Stimulated activated CD4-positive, alpha-beta T cell treated with anti-CD3 and anti-CD28 coated beads, TNF-alpha, amount 100 ng/mL, for 48 hours (primary cell): ENCODE results near the gene GLRX.
"Not testable (repeated sequence)": the region's sequence is repeated elsewhere in the genome, so short reads cannot be mapped to it uniquely, and the experiment has no call there.

Experiments used
- DNase-seq, 3 donors: peaks; one replicate each; pipeline ENCODE4 v3.0.0-alpha.2; 2020; ENCODE audit warnings: low read depth in 3 of 3

GLRX gene

DNA sequence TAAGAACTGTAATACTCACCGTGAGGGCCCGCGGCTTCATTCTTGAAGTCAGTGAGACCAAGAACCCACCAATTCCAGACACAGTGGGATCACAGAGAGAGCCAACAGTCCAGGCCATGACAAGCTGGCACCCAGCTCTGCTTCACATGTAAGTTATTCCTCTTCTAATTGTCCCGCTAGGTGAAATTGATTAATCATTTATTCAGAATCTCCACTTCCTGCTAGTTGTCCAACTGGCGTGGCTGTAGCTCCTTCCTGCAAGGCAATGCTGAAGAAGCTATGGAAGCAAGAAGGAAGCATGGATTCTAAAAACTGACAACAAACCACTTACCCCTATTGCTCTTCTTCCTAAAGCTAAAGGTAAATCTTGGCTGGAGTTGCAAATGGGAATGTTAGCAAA lies 30.0 kb upstream of the GLRX start:
- no peak for DNase-seq

GRCh38 chr5:95851141-95851540 lies 28.6 kb upstream of the GLRX start:
- not testable (repeated sequence) for DNase-seq

- no peak for DNase-seq
These were observed 27.9 kb upstream of the GLRX start for GRCh38 chr5:95850391-95850894.

- DNase-seq = no peak
These were observed 26.2 kb upstream of the GLRX start for GRCh38 chr5:95848701-95849100.

- DNase-seq = no peak
These were observed 24.7 kb upstream of the GLRX start for GRCh38 chr5:95847261-95847592.

GRCh38 chr5:95846554-95847260 lies 24.2 kb upstream of the GLRX start:
- peak in 1 of 3 donors; percentile 48 for DNase-seq

DNA sequence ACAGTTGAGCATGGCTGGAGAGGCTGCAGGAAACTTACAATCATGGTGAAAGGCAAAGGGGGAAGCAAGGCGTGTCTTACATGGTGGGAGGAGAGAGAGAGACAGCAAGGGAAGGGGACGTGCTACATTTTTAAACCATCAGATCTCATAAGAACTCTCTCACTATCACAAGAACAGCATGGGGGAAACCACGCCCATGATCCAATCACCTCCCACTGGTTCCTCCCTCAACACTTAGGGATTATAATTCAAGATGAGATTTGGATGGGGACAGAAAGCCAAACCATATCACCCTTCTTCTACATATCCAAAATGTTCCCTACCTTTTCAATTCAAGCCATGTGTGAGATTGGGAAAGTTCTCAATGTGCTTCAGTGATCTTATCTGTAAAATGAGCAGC lies 22.9 kb upstream of the GLRX start:
- DNase-seq = no peak

GRCh38 chr5:95843733-95844223 lies 21.3 kb upstream of the GLRX start:
- DNase-seq = no peak

- peak in 2 of 3 donors; percentile 42 to 60 for DNase-seq
These were observed 20.5 kb upstream of the GLRX start for GRCh38 chr5:95842854-95843544.

DNA sequence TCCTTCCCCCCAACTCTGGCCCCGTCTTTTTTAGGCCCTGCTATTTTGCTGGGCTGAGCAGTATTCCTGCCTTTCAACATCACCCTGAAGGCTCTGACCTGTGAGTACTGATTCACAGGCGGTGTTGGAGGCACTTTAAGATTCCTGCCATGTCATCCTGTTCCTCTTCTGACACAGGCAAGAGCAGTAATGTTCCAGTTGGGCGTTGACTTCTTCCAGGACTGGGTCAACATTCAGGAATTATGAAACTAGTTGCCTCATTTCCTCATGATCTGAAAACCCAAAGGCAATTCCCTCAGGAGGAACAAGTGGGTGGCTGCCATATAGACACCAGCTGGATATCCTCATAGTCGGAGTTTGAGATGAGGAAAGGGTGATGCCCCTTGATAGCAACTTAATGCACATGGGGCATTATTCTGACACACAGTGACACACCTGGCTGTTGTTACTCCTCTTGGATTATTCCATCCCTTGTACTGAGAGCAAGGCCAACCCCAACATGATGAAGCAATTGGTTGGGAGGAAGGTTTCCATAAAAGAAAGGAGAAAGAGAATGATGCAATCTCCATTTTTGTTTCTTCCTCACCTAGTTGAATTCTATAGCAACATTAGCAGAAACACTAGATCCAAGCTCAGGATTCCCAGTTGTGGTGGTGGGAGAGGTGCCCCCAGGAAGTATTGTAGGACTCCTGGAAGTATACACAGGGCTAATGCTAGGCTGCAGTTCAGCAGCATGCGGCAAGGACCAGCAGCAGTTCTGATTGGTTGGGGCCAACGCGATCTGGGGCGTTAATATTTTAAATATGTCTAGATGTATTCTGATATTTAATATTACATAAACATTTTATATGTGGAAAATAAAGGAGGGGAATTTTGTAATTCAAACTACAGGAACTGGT lies 19.6 kb upstream of the GLRX start:
- no peak for DNase-seq

- DNase-seq = no peak
These were observed 18.6 kb upstream of the GLRX start for GRCh38 chr5:95840956-95841705.

- DNase-seq = no peak
These were observed 17.1 kb upstream of the GLRX start for GRCh38 chr5:95839658-95840057.

GRCh38 chr5:95838556-95838955 lies 16.0 kb upstream of the GLRX start:
- DNase-seq = no peak

DNA sequence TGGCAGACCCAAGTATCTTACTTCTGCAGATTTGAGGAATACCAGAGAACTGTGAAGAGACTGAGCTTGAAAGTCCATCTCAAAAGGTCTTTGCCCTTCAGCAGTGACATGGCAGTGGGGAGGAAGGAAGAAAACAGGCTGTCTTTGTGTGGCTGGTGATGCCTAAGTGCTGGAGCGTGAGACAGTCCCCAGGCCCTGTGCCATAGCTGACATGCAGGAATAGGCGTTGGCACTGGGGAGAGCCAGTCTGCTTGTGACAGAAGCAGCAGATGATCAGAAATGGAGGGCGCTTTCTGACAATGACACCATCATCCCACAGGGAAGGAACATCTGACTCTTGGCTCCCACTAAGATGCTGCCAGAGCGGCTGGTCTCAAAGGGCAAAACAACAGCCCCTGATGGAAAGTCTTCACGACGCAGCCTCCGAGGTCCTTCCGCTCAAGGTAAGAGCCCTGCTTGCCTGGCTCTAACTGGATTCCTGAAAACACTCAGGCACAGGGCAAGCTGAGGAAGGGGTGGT lies 15.5 kb upstream of the GLRX start:
- DNase-seq = no peak

DNA sequence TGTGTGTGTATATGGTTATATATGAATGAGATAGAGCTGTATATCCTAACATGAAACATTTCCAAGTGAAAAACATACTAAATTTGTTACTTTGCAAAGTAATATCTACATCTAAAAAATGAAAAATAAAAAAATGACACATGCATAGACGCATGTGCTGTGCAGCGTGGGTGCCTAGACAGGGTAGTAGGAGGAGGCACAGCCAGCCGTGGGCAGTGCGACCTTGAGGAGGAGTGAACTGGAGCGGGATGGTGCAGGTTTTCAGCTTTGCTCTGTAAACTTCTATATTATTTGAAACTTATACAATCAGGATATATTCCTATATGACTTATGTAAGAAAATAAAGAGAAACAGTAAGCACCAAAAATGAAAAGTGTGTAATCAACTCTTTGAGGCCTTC lies 15.0 kb upstream of the GLRX start:
- no peak for DNase-seq

DNA sequence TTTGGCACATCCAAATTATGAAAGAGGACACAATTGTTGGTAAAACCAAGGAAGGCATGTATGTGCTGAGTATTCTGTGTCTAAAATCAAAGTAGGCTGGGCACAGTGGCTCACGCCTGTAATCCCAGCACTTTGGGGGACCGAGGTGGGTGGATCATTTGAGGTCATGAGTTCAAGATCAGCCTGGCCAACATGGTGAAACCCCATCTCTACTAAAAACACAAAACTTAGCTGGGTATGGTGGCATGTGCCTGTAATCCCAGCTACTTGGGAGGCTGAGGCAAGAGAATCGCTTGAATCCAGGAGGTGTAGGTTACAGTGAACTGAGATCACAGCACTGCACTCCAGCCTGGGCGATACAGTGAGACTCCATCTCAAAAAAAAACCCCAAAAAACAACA lies 14.4 kb upstream of the GLRX start:
- not testable (repeated sequence) for DNase-seq

DNA sequence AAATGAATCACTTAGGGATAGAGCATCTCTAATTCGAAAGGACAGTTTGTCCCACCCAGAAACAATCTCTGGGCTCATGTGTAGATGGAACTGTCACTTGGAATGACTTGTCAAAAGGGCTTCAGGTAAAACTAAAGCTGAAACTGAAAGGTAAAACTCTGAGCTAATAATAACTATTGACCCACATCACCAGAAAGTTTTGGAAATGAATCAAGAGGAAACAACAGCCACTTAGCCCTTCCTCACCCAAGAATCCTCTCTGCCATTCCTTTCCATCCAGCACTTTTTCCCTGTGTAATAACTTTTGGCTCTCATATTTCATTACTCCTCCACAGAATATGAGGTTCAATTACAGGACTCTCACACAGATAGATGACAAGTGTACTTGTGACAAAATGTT lies 14.0 kb upstream of the GLRX start:
- DNase-seq = no peak

DNA sequence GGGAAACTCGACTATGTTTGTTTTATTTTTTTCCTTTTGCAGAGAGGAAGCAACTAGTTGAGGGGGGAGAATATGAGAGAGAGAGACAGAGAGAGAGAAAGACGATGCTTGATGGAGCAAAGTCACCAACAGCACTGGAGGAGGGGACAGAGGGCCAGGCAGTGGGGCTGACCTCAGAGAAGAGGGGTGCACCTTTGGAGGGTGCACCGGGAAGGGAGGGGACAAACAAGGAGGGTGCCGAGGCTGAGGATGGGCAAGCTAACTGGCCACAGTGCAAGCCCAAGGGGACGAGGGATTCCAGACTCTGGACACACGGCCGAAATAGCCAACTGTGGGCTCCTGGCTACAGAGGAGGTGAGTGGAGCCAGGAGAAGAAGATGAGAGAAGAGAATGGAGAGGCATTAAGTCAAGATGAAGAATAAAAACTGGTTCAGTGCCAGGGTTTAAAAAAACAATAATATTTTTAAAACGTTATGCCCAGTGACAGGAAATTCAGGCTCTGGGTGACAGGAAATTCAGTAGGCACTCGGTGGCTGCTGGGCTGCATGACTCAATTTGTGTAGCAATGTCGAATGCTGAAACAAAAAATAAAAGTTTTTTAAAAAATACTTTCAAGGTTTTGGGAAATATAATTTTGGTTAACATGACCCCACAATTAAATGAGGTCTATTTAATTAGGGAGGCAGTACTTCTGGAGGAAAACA lies 13.3 kb upstream of the GLRX start:
- DNase-seq = no peak

DNA sequence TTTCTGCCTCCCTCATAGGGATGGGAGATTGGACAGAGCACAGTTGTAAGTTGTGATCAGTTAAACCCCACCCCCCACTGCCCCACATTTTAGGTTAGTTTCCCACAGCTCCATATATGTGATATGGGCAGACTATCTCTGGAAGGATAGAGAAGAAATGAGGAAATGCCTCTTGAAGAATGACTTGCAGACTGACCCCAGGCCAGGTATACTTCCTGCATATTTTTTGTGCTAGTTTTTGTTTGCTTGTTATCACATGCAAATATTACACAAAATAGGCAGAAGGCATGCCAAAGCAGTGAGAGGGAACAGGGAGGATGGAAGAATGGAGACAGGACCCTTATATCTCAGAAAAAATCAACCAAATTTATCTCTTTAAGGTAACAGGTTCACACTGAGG lies 10.1 kb upstream of the GLRX start:
- DNase-seq = no peak

- no peak for DNase-seq
These were observed 7.7 kb upstream of the GLRX start for GRCh38 chr5:95830226-95830625.

DNA sequence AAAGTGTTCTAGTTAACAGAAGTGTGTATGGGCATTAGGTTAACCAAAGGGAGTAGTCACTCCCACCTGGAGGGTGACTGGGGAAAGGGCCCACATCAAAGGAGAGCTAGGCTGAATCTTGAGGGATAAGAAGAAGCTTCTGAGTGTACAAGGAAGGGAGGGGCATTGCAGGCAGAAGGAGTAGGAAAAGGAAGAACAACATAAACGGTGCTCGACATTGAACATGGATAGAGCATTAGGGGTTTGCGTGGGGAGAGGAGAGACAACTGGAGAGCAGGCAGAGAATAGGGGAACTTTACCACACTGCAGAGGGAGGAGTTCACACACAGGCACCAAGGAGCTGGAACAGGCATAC lies 5.3 kb upstream of the GLRX start:
- DNase-seq = no peak
